GM12878 (cell line): ENCODE results near the gene GOLGA6L10.
"Not testable (repeated sequence)": the region's sequence is repeated elsewhere in the genome, so short reads cannot be mapped to it uniquely, and the experiment has no call there.

Experiments used
- YBX1 ChIP-seq: fragments of 450-650 bp; IDR thresholded peaks from 2 replicates; pipeline ENCODE4 v1.6.1; 2016; ENCODE audit warnings: antibody characterized with exemption
- TF ChIP-seq, protein P1 (sequence below): IDR thresholded peaks from 2 replicates; pipeline ENCODE4 v1.6.1; 2012; ENCODE audit warnings: low read depth, low read length, improper control_type of control experiment

- not testable (repeated sequence) for TF ChIP-seq YBX1
- TF ChIP-seq, protein P1, sequence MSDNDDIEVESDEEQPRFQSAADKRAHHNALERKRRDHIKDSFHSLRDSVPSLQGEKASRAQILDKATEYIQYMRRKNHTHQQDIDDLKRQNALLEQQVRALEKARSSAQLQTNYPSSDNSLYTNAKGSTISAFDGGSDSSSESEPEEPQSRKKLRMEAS, result not testable (repeated sequence)
Observed at GRCh38 chr15:82332711-82333602, 16.3 kb downstream of the GOLGA6L10 start.
